Sciatic nerve (tissue), 2 donors: ENCODE results near the gene FAM43B. TPM values are rescaled to one million over a fixed set of nuclear protein-coding genes. Genes with fewer than 3 reads are reported as not detected.

Experiments
- ATAC-seq: fragments of 200-7000 bp; cut with Tn5 transposase; one replicate; pipeline ENCODE4 v1.9.1; 2020; ENCODE audit warnings: mild to moderate bottlenecking, moderate library complexity
- DNase-seq: peaks from one replicate; pipeline ENCODE4 v3.0.0-alpha.2; 2020; ENCODE audit warnings: low spot score
- intact Hi-C: fragments of 100-400 bp; cut with DNase I; formaldehyde crosslinking; loops from one replicate; pipeline ENCODE4 v1.14.2; 2022
- total RNA-seq: library from RNA; stranded (reverse); fragmentation: NEBNext Ultra II Directional; extraction: Animal tissue kit (Norgen Biotek cat#: 25700); gene quantifications from one replicate; pipeline ENCODE4 v1.2.1, GENCODE V29; 2021
- donor health status: DM: no; HTN: no; CAD: no.
- donor health status: DM: no; HTN: no; CAD: no.

FAM43B gene
- total RNA-seq, 1 donor from 2014 or later, result 0.18 TPM

DNA sequence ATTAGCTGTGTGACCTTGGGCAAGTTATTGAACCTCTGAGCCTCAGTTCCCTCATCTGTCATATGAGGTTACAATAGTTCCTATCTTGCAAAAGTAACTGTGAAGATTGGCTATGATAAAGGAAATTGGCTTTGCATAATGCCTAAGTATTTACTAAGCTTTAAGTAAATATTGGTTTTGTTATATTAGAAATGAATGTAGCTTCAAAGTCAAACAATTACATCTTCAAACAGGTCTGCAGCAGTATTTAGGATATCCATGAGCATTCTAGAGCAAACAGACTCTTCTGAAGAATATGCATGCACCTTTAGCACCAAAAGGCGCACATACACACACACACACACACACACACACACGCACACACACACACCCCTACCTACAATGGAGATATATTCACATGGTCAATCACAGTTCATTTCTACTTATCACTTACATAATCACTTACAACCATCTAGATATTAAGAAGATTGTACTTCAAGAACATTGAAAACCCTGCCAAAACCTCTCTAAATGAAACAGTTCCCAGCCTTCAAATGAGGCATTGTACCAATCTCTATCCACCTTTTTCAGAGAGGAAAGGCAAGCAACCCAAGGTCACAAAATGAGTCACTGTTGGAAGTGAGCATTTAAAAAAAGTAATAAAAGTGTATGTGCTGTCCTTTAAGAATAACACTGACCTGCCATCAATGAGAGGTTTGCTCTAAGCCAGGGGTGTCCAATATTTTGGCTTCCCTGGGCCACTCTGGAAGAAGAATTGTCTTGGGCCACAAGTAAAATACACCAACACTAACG lies 13.4 kb upstream of the FAM43B start:
- intact Hi-C loops, result no loop called here
- ATAC-seq (no peak), DNase-seq (no peak)

DNA sequence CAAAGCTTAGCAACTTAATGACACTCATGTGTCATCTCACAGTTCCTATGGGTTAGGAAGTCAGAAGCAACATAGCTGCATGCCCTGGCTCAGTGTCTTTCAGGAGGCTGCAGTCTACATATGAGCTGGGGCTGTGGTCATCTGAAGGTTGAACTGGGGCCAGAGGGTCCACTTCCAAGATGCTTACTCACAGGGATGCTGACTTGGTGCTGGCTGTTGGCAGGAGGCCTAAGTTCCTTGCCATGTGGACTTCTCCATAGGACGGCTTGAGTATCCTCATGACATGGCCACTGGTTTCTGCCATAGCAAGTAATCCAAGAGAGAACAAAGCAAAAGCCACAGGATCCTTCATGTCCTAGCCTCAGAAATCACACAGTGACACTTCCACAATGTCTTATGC lies 12.1 kb upstream of the FAM43B start:
- intact Hi-C loops, result no loop called here
- no peak for DNase-seq
- ATAC-seq, result no peak

DNA sequence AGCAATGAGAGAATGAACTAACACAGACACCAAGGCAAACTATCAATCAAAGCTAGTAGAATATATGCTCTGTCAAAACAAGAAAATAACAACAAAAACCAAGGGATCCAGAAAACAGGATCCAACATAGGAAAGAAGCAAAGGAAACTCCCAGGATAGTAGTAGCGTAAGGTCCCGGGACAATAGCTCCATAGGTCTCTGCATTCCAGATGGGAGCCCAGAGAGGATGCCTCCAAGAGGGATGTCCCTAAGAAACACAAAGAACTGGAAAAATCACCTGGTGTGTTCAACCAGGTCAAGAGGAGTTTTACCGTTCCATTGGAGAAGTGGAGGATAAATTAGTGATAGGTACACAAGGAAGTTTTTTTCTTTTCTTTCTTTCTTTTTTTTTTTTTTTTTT lies 5.7 kb upstream of the FAM43B start:
- intact Hi-C loops, result no loop called here
- ATAC-seq, result no peak
- DNase-seq, result no peak

DNA sequence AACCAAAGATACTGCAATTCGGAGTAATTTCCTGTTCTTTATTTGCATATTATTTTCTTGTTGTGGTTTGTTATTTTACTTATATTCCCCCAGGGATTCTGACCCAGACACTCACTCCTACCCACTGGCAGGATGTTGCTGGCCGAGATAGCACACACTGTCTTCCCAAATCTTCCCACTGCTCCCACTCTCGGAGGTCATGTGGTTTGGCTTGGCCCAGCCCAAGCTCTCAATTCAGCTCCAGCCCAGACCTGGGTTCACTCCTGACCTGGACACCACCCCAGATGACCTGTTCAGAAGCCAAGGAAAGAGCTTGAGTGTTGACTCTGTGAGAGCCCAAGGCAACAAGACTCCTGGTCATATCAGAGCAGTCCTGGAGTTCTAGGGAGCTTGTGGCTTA lies 1.2 kb upstream of the FAM43B start:
- DNase-seq, result no peak

DNA sequence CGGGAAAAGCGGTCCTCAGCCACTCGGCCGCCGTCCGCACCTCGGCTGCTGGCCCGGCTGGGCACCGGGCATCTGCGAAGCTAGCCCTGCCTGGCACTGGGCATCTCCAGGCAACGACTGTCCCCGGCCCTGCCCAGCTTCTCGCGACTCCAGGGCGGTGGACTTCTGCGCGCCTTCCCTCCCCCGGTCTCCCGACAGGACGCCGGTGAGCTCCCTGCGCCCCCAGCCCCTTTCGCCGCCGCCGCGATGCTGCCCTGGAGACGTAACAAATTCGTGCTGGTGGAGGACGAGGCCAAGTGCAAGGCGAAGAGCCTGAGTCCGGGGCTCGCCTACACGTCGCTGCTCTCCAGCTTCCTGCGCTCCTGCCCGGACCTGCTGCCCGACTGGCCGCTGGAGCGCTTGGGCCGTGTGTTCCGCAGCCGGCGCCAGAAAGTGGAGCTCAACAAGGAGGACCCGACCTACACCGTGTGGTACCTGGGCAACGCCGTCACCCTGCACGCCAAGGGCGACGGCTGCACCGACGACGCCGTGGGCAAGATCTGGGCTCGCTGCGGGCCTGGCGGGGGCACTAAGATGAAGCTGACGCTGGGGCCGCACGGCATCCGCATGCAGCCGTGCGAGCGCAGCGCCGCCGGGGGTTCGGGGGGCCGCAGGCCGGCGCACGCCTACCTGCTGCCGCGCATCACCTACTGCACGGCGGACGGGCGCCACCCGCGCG lies 514 bp downstream of the FAM43B start:
- intact Hi-C loops, result no loop called here
- ATAC-seq (peak; percentile 9), DNase-seq (no peak)

More for the DNA sequence above, 1.2 kb upstream of the FAM43B start:
- no peak for ATAC-seq
- intact Hi-C loops, result no loop called here

DNA sequence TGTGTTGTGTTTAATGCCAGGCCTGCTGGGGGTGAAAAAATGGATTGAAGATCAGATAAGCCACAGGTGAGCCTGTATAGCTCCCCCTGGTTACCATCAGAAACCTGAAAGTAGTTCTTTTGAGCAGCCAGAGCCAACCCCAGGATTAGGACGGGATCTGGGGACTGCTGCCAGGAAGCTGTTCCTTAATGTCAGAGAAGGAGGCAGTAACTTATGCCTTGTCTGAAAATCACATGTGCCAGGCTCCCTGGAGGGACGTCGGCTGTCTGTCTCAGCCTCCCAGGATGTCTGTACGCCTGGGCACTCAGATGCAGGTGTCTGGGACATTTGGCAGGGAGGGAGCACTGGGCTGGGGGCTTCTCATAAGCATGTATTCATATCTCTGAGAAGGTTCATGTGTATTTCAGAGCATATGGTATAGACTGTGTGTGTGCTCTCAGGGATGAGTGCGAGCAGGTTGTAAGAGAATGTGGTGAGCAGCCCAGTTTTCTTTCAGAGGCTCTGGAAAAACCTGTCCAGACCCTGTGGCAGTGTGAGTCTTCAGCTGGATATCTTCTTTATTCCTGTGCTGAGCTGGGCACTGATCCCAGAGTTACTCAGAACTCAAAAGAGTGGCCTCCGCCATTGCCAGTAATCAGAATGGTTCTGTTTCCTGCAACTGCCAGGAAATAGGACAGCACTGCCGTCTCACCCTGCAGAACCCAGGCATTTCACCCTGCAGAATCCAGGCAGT lies 2.8 kb downstream of the FAM43B start:
- DNase-seq, result no peak
- intact Hi-C loops, result no loop called here
- no peak for ATAC-seq

DNA sequence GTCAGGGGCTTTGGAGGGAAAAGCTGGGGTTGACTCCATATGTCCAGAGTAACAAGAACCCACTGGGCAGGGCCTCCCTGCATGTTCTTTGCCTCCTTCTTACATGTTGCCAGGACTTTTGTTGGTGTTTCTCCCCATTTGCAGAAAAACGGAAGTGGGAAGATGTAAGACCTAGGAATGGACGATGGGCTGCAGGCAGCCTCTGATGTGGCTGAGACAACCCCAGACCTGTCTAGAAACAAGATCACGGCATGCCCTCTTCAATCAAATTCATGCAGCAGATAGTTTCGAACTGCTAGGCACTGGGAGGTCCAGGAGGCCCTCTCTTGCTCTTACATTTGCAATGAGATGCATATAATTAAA lies 3.4 kb downstream of the FAM43B start:
- DNase-seq (no peak), ATAC-seq (no peak)
- intact Hi-C loops, result no loop called here

DNA sequence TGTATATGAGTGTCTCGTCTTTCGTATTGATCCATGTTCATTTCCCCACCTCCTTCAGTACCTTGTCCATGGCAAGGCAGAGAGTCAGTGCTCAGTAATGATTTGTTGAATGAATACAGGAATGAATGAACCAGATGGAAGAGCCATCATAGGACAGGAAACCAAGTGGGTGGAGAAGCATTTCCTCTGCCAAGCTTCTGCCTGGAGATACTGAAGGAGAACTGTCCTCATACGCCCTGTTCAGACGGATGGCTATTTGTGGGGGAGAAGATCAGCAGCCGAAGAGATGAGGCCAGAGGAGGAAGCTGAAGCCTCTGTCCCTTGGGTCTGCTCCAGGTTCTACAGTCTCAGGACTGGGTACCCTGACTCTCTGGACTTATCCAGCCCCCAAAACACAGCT lies 5.8 kb downstream of the FAM43B start:
- no peak for ATAC-seq
- no peak for DNase-seq
- intact Hi-C loops, result no loop called here

DNA sequence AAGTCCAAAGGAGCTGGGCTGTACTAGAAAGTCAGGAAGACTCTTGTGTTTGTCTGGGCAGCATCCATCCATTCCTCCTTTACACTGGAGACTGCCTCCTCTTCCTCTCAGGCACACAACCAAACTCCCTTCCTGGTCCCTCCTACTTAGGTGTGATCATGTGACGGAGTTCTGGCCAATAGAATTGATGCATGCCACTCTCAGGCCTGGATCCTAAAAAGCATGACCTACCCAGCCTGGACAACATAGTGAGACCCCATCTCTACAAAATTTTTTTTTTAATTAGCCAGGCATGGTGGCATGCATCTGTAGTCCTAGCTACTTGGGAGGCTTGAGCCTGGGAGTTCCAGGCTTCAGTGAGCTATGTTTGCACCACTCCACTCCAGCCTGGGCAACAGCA lies 8.6 kb downstream of the FAM43B start:
- intact Hi-C loops, result no loop called here
- no peak for DNase-seq
- no peak for ATAC-seq

DNA sequence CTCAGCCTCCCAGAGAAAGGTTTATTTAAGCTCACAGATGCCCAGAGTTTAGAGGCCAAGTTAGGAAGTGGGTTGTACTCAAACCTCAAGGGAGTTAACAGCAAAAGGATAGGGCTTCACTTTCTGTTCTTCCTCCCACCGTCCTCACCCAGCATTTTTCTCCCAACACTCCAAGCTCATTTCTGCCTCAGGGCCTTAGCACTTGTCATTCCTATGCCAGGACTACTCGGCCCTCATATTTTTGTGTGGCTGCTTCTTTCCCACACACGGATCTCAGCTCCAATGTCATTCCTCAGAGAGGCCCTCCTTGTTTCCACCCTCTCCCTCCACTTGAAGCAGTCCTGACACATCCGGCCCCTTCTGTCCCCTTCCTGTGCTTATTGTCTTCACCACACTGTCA lies 12.9 kb downstream of the FAM43B start:
- intact Hi-C loops, result no loop called here
- no peak for ATAC-seq
- DNase-seq, result no peak

DNA sequence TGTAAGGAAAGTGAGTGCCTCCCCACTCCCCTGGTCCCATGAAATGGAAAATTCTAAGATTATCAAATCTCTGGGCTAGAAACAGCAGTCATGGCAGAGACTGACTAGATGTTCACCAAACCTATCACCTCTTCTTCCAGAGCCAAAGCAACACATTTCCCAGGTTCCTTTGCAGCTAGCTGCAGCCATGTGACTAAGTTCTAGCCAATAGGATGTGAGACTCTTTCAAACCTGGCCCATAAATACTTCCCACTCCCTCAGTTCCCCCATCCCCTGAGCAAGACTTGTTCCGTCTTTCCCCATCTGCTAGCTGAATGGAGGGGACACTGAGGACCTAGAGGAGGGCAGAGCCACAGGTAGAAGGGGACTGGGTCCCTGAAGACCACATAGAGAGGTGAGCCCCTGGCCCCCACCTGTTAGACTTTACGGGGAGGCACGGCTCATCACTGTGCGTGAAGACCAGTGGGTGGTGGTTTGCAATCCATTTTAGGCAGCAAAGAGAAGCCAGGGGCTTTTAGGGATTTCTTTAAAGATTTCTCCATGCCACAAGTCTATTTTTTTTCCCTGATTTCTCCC lies 17.2 kb downstream of the FAM43B start:
- intact Hi-C loops, result no loop called here
- DNase-seq (no peak), ATAC-seq (no peak)

DNA sequence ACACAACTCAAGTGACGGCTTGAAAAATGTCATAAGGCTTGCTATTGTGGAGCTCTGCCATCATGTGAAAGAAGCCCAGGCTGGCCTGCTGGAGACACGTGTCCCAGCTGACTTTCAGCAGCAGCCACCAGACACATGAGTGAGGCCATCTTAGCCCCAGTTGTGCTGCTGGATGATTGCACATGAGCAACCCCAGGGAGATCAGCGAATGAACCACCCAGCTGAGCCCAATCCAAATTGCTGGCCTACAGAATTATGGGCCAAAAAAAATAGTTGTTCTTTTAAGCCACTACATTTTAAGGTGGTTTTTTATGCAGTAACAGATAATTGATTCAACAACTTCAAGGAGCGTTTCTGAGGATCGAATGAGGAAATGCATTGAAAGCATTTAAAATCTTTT lies 19.1 kb downstream of the FAM43B start:
- no peak for ATAC-seq
- no peak for DNase-seq
- intact Hi-C loops, result no loop called here

DNA sequence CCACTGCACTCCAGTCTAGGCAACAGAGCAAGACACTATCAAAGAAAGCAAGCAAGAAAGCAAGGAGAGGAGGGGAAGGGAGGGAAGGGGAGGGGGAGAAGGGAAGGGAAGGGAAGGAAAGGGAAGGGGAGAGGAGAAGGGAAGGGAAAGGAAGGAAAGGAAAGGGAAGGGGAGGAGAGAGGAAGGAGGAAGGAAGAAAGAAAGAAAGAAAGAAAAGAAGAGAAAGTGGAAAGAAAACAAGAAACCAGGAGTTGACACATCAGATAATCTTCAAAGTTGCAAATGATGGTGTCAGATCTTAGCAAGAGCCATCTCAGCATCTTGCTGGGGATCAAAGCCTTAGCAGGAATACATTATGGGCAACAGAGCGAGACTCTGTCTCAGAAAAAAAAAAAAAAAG lies 21.6 kb downstream of the FAM43B start:
- DNase-seq, result no peak
- intact Hi-C loops, result no loop called here
- no peak for ATAC-seq

DNA sequence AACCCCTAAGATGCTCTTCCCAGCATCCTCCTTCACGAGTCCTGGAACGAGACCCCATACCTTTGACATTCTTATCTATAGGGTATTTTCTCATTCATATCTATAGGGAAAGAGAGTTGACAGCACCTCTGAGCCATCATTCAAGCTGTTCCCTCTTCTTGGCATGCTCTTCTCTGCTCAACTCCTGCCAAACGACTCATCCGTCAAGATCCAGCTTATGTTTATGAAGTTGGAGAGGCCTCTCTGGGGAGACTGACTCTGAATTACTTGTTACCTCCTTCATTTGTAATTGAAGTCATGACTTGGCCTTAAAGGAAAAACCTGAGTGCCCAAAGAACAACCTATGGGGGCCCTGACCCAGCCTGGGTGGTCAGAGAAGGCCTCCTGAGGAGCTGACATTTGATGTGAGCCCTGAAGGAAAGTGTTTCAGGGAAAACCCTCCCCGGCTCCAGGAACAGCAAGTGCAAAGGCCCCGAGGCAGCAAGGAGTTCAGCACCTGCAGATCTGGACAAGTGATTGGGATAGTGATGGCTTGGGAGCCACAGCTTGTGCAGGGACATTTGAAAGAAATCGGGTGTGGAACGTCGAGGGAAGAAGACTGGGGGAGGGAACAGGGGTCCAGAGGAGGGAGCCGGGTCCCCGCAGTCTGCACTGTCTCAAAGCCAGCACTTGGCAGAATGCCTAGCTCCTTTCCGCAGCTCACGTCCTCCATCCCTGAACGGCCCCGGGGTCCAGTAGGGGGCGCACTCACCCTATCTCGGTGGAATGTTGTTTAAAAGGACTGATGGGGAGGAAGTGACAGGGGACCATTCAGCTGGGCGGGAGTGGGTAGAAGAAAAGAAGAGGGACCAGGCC lies 22.5 kb downstream of the FAM43B start:
- intact Hi-C loops, result no loop called here
- peak; percentile 74 for ATAC-seq
- DNase-seq, result peak; percentile 81

DNA sequence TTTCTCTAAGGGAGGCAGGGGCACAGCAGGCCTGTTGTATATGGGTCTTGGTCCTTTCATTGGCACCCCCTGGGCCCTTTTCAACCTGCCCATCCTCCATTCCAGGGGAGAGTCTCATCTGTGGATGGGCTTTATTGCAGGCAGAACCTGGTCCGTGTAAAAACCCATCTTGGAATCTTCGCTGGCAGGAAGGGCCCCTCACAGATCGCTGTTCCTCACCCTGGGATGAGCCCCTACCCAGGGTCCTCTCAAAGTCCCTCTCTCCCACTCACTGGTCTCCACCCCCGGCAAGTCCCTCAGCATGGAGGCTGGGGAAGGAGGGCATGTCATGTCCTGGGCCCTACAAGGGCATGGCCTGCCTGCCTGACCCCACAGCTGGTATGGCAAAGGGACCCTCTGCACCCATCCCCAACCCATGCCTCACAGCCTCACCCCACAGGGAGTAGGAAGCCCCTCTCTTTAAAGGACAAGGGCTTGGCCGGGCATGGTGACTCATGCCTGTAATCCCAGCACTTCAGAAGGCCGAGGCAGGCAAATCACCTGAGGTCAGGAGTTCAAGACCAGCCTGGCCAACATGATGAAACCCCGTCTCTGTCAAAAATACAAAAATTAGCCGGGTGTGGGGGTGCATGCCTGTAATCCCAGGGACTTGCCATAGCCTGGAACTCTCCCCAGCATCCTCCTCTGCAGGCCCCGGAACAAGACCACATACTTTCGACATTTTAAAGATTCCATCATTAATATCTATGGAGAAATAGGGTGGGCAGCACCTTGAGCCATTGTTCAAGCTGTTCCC lies 23.4 kb downstream of the FAM43B start:
- ATAC-seq, result no peak
- DNase-seq, result no peak
- intact Hi-C loops, result no loop called here

DNA sequence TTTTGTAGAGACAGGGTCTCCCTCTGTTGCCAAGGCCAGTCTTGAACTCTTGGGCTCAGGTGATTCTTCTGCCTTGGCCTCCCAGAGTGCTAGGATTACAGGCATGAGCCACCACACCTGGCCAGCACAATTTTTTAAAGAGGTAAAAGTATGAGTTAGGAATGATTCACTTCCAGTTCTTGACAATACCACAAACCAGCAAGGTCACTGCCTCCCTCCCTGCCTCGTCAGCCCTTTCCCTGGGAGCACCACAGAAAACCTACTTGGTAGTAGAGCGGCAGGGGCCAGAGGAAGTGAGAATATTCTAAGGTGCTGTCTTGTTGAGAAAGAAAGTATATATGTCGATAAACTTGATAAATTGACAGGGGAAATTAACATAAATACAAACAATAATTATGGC lies 25.7 kb downstream of the FAM43B start:
- intact Hi-C loops, result no loop called here
- ATAC-seq, result no peak
- DNase-seq, result no peak

DNA sequence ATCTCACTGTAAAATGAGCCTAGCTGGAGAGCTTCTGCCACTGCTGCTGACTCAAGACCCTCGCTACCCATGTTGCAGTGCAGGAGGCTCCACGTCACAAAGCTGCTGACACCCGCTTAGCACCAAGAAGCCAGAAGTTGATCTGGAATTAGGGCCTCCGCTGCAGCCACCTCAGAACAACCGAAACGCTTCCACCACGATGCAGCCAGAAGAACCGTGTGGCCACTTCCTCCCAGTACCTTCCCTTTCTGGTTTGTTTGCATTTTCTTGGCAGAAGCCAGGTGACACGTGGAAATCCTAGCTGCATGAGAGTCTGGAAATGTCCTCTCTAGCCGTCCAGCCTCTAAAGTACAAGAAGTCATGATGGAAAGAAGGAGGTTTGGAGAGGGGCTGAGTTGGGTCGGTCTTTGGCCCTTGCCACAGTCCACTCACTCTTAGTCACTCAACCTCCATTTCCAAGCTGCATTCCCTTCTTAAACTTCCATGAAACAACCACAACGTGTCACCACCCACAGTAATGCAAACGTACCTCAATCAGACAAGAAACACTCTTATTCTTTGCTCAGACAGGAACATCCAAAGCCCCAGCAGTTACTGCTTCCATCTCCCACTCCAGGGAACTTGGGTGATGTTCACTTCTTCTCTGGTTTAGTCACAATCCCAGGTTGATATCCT lies 26.5 kb downstream of the FAM43B start:
- DNase-seq (no peak), ATAC-seq (no peak)
- intact Hi-C loops, result no loop called here

DNA sequence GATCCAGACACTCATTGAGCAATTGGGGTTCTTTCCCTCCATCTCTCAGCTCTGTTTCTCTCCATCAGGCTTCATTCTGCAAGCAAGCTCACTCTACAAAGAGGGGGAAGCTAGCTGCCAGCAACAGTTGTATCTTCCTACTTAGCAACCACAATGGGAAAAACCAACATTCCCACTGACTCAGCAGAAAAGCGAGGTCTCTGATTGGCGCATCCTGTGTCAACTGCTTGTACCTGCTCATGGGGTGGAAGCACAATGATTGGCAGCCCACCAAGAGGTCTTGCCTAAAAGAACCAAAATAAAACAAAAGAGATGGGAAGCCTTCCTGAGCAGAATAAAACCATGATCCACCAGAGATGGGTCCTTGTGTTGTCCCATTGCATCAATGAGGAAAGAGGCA lies 32.5 kb downstream of the FAM43B start:
- ATAC-seq, result no peak
- intact Hi-C loops, result no loop called here
- no peak for DNase-seq
